ENCODE measurements around the gene STAT1. TPM values are rescaled to one million over a fixed set of nuclear protein-coding genes. Genes with fewer than 3 reads are reported as not detected.

Gene STAT1
- total RNA-seq, 4 donors from 2014 or later = 46.5 to 108 (median 67.2) TPM

GRCh38 chr2:191018048-191018447, 4.1 kb upstream of the STAT1 start:
- Histone ChIP-seq H3K4me3 (no peak overlapping the region), H3K36me3 (no peaks in the 10 kb centered on the region), H3K9me3 (no peaks in the 10 kb centered on the region), H3K27me3 (no peaks in the 10 kb centered on the region), H3K4me1 (peaks cover 0 to 9% (median 3%) of the 10 kb centered on the region in 4 donors), H3K27ac (no peak overlapping the region)
- DNase-seq = no peak
- TF ChIP-seq CTCF (IDR thresholded peaks at IDR 0.05) (no peak), POLR2A (IDR thresholded peaks at IDR 0.05) (no peak)

- H3K4me3 ChIP-seq = no peak overlapping the region
- no peak overlapping the region for H3K27ac ChIP-seq
- no peaks in the 10 kb centered on the region for H3K9me3 ChIP-seq
- H3K27me3 ChIP-seq = no peaks in the 10 kb centered on the region
- TF ChIP-seq POLR2A (IDR thresholded peaks at IDR 0.05) (no peak), CTCF (IDR thresholded peaks at IDR 0.05) (no peak)
- H3K36me3 ChIP-seq = no peaks in the 10 kb centered on the region
- peaks cover 0 to 23% (median 8%) of the 10 kb centered on the region in 4 donors for H3K4me1 ChIP-seq
- DNase-seq = no peak
Observed at GRCh38 chr2:191015831-191016230, 1.9 kb upstream of the STAT1 start.

- no peak for DNase-seq
- Histone ChIP-seq H3K36me3 (no peaks in the 10 kb centered on the region), H3K4me1 (peaks cover 0 to 25% (median 8%) of the 10 kb centered on the region in 4 donors), H3K9me3 (no peaks in the 10 kb centered on the region), H3K27ac (peak overlapping the region in 1 of 4 donors; percentile 87), H3K4me3 (no peak overlapping the region), H3K27me3 (no peaks in the 10 kb centered on the region)
- no peak for TF ChIP-seq CTCF (IDR thresholded peaks at IDR 0.05)
- TF ChIP-seq POLR2A (IDR thresholded peaks at IDR 0.05) = no peak
Observed at GRCh38 chr2:191015239-191015638, 1.3 kb upstream of the STAT1 start.

GRCh38 chr2:191014653-191015020, 666 bp upstream of the STAT1 start:
- no peaks in the 10 kb centered on the region for H3K27me3 ChIP-seq
- TF ChIP-seq CTCF (IDR thresholded peaks at IDR 0.05) = no peak
- TF ChIP-seq POLR2A (IDR thresholded peaks at IDR 0.05) = no peak

GRCh38 chr2:191013682-191013931, 364 bp downstream of the STAT1 start:
- Histone ChIP-seq H3K36me3 (peaks cover 0 to 8% (median 0%) of the 10 kb centered on the region in 3 donors), H3K27me3 (no peaks in the 10 kb centered on the region), H3K4me1 (peaks cover 0 to 25% (median 8%) of the 10 kb centered on the region in 4 donors), H3K27ac (peak overlapping the region; percentile 87 to 97 (median 94)), H3K4me3 (peak overlapping the region; percentile 80 to 91 (median 82)), H3K9me3 (no peaks in the 10 kb centered on the region)
- no peak for TF ChIP-seq CTCF (IDR thresholded peaks at IDR 0.05)
- TF ChIP-seq POLR2A (IDR thresholded peaks at IDR 0.05) = no peak
- DNase-seq = no peak

More at GRCh38 chr2:191014653-191015020, 666 bp upstream of the STAT1 start:
- DNase-seq = no peak
- Histone ChIP-seq H3K4me3 (peak overlapping the region; percentile 80 to 91 (median 82)), H3K27ac (peak overlapping the region; percentile 87 to 97 (median 94)), H3K36me3 (no peaks in the 10 kb centered on the region), H3K9me3 (no peaks in the 10 kb centered on the region), H3K4me1 (peaks cover 0 to 25% (median 8%) of the 10 kb centered on the region in 4 donors)
